Fibroblast of skin of back (primary cell): ENCODE results near the gene VIPR2.

Experiments used
- DNase-seq: peaks from one replicate; pipeline ENCODE4 v3.0.0-alpha.2; 2013

VIPR2 gene

DNA sequence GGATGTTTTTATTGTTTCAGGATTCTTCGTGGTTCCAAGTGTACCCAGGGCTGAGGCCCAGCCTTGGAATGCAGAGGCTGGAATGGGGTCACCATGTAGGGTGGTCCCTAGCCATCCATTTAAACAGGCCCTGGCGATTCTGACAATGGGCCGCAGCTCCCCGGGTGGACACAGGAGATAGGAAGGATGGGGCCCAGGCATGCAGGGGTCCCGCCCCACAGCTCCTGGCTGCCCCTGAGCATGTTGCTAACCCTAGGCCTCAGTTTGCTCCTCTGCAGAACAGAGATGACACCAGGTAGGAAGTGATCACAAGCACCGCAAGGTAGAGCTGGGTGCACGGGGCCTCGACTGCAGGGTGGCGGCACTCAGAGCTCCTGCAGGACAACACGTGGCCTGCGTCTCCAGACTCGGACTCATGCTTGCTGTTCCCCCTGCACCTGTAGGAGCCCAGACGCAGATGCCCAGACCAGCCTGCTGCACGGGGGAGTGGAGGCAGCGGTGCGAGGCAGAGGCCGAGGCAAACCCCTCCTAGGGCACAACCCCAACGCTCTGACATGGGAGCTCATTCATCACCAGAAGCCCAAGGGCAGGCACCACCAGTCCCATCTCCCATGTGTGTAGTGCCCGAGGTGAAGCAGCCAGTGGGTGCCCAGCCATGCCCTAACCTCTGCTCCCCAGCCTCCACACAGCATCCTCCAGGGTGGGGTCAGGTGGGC lies 25.5 kb downstream of the VIPR2 start:
- DNase-seq = no peak

DNA sequence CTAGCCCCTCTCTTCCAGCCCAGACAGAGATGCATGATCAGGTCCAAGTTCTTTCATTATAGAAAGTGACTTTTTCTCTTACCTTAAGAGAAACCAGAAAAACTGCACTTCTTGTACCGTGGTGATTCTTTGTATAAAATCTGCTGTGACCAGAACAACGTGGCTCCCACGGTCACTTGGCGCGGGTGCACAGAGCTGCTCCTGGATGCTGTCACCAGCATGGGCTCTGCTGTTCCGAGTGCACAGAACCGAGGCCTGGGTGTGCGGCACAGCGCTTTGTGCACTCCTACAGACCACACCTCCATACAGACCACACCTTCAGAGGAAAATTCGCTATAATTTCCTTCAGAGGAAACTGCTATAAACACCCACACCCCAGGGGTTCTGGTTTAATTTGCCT lies 26.0 kb downstream of the VIPR2 start:
- no peak for DNase-seq

DNA sequence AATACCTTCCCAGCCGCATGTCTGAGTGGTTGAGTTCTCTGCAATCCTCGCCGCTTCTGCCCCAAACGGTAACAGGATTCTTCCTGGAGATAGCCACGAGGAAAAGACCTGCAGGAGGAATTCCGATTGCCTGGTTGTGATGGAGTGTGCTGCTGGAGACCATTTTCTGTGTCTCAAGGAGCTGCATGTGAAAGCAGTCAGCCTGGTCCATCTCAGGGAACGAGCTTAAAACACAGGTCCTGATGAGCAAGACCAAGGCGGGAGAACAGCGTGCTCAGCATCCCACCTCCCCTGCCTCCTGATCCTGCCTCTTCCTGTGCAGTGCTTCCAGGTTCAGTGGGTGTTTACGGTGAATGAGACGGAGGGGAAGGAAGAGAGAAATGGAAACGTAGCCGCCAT lies 26.5 kb downstream of the VIPR2 start:
- DNase-seq = no peak

DNA sequence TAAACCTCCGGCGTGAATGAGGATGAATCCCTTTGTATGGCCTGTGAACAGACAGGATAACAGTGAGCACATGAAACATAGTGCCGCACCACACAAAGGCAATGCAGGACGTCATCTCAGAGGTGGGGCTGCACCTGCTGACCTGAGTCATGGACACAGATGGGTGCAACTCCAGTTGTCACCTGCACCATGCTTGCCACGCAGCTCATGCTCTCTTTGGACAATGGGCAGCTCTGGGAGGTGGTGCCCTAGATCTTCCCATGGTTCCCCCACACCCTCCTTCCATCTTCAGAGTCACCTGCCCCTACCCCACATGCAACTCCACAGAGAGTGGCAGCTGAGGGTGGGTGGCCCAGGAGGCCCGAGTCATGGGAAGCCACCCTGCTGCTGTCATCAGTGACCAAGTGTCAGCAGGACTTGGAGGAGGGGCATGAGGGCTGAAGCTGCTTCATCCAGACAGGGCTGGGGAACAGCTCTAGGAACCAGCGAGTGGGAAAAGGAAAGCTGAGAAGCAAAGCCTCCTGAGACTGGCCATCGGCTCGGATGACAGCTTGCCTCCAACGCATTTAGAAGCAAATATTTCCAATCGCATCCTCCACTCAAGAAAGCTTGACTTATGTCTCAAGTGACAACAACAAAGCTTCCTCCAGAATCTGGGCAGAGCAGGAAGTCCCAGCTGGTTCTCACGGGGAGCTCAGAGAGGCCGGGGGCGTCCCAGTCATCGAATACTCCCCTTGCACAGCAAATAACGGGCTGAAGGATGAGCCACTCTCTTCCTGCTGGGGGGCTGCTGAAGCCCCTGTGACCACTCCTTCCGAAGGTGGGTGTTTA lies 27.1 kb downstream of the VIPR2 start:
- no peak for DNase-seq

DNA sequence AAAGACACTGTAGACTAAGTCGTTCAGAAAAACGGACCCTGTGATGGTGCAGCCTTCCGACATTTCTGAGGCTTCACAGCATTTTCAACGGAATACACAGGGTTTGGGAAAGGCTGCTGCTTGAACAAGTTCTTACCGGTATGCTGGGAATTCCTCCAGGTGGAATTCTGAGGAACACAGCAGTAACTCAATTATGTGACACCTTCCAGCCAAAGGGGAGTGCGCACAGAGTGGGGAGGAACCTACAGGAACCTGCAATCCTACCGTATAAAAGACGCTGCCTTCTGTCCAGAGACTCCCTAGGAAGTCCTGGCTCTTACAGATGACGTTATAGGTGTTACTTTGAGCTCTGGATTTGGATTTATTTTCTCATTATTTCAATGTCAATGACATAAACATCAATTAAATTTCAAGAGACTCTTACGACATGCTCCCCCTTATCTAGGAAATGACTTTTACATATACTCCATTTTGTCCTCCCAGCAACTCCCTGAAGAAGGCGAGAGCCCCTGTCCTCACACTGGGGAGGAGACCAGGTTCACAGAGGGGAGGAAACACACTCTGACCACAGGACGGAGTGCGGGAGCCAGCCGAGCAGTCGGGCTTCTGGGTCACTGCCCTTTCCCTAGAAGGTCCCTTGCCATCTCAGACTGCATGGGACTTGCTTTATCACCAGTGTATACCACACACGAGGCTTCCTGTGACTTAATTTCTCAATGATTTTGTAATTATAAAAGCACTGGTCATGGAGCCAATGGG lies 27.9 kb downstream of the VIPR2 start:
- no peak for DNase-seq

DNA sequence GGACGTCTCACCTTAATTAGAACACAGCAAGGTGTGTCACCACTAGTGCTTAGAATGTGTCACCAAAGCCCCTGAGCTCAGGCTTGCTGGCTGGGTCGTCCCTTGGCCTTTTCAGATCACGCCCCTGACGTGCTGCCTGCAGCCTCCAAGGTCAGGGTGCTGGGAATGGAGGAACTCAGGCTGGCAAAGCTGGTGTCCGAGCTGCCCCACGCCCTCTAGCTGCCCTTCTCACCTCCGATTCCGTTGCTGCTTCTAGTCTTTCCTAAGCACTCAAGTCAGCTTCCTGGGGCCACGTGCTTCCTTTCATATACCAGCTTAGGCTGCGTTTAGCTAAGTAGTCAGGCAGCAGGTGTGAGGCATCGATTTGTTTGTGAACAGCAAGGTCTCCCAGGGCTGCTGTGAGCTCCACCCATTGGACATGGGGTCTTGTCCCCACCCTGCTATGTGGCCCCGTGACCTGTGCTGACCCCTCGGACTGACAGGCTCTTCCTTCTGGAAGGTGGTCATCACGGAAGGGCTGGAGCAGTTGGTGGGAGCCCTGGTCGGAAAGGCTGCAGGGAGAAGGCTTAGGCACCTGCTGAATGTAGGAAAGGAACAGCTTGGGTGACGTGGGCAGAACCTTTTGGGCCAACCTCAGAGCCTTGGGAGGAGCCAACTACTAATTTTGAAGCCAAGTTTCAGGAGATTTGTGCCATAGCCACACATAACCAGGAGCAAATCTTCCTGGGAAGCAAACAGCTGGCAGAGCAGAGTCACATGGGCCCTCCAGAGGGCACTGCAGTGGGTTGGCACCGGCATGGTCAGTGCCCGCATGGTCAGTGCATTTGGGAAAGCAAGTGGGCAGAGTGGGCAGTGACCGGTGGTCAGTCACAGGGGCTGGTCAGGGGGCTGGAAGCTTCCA lies 28.8 kb downstream of the VIPR2 start:
- no peak for DNase-seq

DNA sequence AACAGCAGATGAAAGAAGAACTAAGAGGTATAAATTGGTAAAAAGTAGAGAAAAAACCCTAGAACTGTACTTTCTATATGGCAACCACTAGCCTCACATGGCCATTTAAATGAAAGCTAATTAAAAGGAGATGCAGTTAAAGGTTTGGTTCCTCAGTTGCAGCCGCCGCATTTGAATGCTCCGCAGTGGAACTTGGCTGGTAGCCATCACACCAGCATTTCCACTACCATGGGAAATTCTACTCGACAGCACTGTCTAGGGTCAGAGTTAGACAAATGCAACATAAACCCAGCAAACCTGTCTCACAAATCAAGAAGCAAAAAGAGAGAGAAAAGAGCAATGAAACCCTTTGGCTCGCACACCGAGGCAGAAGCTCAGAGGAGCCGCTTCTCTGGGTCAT lies 29.7 kb downstream of the VIPR2 start:
- no peak for DNase-seq

DNA sequence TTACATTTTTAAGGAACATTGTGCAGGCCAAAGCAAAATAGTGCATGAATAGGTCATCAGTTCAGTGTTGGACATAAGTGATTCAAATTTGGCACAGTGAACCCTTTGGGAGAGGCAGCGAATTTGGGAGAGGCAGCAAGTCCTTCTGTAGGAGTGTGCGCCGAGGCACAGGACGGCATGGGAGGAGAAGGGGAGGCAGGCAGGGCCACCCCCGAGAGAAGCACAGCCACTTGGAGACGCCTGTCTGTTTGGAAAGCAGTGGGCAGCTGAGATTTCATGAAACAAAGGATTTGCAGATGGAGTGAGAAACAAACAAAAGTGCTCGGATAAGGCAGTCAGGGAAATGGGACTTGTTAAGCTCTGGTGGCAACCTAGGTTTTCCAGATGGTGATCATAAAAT lies 30.6 kb downstream of the VIPR2 start:
- no peak for DNase-seq

DNA sequence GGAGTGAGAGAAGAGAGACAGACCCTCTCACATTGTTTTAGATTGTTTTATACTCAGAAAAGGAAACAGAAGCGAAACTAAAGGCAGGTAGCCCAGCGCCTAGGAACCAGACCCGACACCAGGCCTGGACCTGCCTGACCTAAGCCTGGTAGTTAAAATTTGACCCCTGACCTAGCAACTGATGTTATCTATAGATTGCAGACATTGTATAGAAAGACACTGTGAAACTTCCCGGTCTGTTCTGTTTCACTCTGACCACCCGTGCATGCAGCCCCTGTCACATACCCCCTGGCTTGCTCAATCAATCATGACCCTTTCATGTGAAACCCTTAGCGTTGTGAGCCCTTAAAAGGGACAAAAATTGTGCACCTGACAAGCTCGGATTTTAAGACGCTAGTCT lies 31.6 kb downstream of the VIPR2 start:
- no peak for DNase-seq

DNA sequence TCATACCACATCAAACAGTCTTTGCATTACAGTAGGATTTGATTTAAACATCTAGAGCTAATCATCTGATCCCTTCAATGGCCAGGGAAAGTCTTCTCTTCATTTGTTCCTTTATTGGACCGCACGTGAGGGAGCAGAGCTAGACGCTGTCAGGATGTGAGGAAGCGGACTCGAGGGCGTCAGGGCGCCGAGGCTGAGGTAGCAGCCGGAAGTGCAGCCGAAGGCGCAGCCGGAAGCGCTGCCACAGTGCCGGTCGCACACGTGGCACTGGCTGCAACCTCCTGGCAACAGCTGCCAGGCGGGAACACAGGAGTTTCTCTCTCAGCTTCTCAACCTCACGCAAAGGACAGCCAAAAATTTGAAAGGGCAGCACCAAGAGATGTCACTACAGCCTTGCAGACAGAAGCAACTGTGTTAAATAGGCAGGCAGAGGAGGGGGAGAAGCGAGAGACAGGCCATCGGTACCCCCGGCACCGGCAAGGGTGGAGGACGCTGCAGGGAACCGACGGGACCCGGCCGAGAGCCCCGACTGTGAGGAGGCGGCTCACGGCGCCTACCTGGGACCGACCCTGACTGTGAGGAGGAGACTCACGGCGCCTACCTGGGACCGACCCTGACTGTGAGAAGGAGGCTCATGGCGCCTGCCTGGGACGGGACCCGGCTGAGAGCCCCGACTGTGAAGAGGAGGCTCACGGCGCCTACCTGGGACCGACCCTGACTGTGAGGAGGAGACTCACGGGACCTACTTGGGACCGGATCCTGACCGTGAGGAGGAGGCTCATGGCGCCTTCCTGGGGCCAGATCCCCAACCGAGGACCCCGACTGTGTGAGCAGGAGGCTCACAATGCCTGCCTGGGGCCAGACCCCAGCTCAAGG lies 32.3 kb downstream of the VIPR2 start:
- no peak for DNase-seq

DNA sequence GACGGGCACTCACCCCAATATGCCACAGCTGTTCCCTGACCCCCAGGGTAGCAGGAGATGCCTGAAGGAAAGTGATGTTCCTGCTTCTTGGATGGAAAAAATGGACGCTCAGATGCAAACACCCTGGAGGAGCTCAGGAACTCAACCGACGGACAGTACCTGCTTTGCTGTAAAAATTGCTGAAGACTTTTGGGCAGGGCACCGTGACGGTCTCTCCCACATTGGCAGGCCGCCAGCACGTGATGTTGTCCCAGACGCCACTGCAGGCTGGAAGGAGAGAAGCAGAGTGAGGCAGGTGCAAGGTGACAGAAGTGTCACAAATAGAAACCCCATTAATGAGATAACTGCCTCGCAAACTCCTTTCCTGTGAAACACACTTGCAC lies 35.0 kb downstream of the VIPR2 start:
- no peak for DNase-seq

DNA sequence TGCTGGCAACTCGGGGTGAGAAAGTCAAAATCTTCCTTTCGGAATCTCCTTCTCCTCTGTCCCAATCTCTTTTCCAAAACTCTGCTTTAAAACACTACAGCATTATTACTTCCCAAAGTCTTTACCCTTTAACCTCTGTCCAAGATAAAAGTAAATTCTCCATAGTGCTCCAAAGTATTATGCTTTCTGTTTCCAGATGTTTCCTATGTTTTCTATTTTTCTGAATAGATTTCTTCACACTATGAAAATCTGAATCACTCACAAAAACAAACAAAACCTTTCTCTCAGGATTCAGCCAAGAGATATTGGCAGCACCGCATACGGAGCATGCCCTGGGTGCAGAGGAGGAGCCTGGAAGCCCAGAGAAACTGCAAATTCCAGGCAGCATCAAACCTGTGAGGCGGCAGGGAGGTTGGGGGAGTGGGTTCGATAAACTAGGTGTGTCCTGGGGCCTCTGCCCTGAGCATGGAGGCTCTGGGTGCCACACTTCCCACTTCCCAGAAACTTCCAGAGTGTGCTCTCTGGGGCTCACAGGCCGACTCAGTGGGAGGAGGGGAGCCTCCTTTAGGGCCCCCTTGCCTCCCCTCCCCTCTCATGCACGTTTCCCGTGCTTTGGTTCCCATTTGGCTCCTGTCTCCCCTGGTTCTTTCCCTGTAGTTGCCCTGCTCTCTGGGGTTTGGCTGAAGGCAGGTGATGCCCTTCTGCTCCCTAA lies 35.6 kb downstream of the VIPR2 start:
- DNase-seq = no peak

DNA sequence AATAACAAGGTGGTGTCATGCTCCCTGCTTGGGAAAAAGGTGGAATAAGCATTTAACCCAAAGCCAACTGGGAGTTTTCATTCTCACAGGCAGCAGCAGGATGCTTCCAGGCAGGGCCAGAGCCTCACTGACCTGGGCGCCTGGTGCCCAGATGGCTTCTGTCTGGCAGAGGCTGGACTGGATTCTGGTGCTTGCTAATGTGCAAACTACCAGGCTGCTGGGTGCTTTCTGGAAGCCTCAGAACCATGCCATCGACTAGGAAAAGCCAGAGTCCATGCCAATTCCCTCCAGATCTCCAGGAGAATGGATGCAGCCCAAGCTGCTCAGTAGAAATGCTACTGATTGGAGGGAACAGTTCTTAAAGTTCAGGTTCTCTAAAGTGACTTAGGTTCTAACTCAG lies 36.2 kb downstream of the VIPR2 start:
- DNase-seq = no peak

DNA sequence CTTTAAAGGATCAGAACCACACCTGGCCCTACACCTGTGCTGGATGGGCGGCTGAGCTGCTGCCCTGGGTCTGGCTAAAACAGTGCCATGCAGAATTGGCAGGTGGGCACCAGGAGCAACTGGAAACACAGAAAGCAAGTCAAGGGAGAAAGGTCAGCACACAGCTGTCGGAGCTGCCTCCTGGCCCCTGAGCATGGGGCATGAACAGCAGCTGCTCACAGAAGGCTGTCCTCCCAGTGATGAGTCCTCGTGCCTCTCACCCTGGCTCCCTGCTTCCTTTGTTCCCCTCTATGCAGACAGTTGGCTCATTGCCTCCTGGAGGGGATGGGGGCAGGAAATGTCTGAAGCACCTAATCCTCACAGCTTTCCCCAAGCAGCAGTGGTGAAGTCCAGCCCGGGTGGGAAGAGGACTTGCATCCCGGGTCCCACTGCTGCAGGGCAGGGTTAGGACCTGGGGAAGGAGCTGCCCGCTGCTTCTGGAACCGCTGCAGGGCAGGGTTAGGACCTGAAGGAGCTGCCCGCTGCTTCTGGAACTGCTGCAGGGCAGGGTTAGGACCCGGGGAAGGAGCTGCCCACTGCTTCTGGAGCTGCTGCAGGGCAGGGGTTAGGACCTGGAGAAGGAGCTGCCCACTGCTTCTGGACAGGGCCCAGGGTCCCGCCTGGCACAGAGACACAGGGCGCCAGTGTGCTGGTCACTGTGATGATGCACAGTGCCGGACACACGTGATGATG lies 37.3 kb downstream of the VIPR2 start:
- DNase-seq = no peak

DNA sequence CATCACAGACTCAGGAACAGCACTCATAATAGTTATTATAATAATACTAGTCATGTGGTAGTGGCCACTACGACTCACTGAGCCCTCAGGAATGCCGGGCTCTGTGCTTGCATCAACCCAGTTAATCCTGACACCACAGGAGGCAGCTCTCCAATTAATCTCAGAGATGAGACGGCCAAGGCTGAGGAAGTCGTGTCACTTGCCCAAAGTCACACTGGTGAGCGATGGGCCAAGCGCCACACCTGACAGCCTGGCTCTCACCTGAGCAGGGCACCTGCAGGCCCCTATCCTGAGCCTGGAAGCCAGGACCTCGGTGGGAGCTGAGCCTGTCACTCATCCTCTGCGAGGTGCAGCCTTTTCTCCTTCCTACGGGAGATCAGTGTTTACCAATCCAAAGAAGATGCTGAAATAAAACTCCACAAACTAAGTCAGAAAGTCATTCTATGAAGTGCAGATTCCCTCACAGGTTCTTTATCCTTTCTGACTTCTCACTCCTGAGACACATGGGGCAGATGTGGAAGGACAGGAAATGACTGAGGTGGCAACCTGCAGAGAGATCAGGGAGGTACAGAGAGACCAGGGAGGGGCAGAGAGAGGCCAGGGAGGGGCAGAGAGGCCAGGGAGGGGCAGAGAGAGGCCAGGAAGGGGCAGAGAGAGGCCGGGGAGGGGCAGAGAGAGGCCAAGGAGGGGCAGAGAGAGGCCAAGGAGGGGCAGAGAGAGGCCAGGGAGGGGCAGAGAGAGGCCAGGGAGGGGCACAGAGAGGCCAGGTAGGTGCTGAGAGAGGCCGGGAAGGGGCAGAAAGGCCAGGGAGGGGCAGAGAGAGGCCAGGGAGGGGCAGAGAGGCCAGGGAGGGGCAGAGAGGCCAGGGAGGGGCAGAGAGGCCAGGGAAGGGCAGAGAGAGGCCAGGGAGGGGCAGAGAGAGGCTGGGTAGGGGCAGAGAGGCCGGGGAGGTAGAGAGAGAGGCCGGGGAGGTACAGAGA lies 38.5 kb downstream of the VIPR2 start:
- peak; percentile 49 for DNase-seq

DNA sequence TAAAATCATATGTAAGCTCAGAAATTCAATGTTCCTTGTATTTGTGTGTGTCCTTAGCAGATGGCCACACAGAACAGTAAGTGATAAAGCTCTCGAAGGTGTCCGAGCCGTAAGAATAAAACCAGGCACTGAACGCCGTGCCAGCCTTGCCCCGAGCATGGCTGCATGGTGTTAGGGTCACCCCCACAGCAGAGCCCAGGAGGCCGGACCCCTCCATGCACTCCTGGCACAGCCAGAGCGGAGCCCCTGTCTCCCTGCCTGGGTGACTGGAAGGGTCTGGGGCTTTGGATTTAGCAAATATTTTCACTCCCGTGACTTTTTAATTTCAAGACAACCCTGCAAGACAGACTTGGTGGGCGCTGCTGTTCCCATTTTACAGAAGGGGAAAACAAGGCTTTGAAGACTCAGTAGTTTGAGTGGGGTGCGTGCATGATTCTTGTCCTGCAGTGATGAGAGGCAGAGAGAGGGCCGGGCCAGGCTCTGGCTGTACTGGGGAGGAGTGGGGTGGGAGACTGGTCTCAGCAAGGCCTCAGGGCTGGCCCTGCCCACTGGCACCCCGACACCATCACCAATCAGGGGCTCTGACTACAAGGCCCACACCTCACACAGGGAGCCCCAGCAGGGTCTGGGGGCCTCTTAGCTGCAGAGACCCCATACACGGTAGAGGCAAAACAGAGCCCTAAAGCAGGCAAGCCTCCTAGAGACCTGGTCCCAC lies 39.4 kb downstream of the VIPR2 start:
- no peak for DNase-seq

DNA sequence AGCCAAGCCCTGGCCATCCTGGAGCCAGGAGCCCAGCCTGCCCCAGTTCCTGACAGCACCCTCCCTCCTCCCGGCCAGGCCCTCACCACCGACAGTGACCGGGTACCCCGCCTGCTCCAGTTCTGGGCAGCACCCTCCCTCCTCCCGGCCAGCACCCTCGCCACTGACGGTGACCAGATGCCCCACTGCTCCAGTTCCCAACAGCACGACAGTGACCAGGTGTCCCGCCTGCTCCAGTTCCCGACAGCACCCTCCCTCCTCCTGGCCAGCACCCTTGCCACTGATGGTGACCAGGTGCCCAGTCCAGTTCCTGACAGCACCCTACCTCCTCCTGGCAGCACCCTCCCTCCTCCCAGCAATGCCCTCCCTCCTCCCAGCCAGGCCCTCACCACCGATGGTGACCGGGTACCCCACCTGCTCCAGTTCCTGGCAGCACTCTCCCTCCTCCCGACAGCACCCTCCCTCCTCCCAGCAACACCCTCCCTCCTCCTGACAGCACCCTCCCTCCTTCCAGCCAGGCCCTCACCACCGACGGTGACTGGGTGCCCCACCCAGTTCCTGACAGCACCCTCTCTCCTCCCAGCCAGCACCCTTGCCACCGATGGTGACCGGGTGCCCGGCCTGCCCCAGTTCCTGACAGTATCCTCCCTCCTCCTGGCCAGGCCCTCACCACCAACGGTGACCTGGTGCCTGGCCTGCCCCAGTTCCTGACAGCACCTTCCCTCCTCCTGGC lies 40.3 kb downstream of the VIPR2 start:
- DNase-seq = no peak
